A549 (cell line): ENCODE results near the gene SART1.

ENCODE experiments used
- CBX8 ChIP-seq: fragments of 200-600 bp; sonication (generic); IDR thresholded peaks from 2 replicates; pipeline ENCODE4 v1.6.1; 2016
- CTCF ChIP-seq: fragments of >200 bp; sonication (Bioruptor Twin); formaldehyde crosslinking; IDR thresholded peaks from 3 replicates; pipeline ENCODE4 v1.5.1; 2016
- EP300 ChIP-seq, 2 experiments: fragments of >200 bp; sonication (Bioruptor Twin); formaldehyde crosslinking; IDR thresholded peaks; 2 replicates in 1 of 2; 3 replicates in 1 of 2; pipeline ENCODE4 v1.6.1; 2016 to 2017
- POLR2A ChIP-seq: IDR thresholded peaks from 2 replicates; pipeline ENCODE4 v1.6.1; 2012; ENCODE audit warnings: mild to moderate bottlenecking, low read length
- TF ChIP-seq, protein P1 (sequence below): IDR thresholded peaks from 2 replicates; pipeline ENCODE4 v1.6.1; 2012

DNA sequence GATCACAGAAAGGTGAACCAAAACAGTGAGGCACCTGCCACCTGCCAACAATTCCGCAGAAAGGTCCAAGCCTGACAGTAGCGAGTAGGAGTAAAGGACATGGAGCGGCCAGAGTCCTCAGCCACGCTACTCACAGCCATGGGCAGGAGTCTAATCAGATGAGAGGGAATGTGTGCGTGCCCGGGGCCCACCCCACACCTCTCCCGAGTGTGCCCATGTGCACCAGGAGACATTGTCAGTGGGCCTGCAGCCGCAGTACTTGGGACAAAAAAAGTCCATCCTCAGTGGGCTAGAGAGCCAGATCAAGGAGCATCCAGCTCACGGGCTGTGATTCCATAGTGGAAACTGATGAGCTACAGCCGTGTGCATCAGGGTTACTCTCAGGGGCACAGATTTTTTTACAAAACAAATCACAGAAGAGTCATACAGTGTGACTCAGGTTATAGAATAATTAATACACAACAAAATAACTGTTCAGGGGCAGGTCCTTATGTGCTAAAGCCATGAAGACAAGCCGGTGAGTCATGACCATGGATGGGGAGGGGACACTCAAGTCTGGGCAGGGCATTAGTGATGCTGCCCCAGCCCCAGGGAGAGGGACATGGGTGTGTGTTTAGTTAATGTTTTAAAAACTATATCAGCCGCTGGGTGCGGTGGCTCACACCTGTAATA is 12.0 kb downstream of the SART1 start:
- no peak for TF ChIP-seq CTCF
- no peak for TF ChIP-seq POLR2A
- no peak for TF ChIP-seq EP300 (IDR thresholded peaks at IDR 0.05)
- TF ChIP-seq CBX8 = no peak
- TF ChIP-seq, protein P1, sequence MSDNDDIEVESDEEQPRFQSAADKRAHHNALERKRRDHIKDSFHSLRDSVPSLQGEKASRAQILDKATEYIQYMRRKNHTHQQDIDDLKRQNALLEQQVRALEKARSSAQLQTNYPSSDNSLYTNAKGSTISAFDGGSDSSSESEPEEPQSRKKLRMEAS = no peak
